Measurements from ENCODE around the gene IL1RL1. TPM values are rescaled to one million over a fixed set of nuclear protein-coding genes. Genes with fewer than 3 reads are reported as not detected.

IL1RL1 gene
- polyA plus RNA-seq, 5 donors, result 0.14 to 0.28 (median 0.23) TPM

DNA sequence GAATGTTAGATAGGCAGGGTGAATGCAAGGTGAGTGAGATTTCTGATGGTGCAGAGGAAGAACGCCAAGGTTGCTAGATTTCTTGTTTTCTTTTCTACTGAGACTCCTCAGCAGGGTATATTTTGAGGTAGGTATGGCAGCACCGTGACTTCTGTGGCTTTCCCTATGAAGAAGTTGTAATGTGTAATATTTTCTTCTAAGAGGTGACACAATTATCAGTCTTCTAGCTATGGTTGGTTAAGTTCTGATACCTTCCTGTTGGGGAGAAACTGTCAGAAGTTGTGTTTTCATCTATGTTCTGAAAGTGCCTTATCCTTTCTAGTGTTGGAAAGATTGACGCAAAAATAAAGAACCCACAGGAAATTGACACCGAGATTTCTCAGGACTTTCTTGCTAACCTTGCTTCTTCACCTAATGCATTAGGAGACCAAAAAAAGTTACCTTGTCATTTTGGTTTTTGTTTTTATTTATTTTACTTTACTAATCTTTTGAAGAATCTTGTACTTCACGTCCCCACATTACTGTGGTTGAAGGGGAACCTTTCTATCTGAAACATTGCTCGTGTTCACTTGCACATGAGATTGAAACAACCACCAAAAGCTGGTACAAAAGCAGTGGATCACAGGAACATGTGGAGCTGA is 56.1 kb downstream of the IL1RL1 start:
- DNase-seq, result no peak

DNA sequence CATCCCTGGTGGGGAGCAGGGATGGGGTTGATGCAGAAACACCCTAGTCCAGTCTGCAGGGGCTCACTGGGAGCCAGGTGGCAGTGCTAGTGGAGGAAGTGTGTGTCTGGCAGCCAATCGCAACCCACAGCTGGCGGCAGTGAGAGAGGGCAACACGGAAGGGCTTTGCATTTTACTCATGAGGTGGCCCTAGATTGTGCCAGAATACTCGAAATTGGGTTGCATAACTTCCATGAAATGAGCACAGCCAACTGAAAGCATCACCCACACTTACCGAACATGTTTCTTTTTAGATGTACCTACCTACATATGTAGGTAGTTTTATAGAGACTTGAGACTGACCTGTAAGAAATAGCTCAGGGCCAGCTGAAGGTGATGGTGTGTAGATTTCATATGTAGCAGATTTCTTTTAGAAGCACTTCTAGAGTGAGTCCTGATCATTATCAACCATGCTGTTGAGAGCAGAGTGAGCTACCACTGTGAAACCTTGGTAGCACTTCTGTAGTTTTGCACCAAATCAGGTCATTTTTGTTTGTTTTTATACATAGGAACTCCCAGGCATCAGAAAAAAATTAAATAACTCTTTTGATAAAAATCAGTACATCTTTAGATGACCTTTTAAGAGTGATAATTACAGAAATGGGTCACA is 57.2 kb downstream of the IL1RL1 start:
- no peak for DNase-seq

DNA sequence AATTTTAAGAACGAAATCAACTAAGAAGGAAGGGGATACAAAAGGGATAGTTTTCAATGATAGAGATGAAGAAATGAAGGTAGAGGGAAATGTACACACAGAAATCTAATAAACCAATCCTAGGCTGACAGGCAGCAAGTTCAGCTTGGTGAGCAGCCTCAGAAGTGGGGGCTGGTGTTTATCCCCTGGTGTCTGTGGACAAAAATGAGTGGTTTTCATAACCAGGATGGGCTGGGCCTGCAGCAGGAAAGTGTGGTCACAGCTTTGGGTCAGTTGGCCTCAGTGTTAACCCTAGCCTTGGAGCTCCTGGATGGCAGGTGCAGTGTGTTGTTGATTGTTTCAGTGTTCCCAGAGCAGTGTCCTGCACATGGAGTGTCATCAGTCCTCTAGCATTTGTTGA is 58.5 kb downstream of the IL1RL1 start:
- no peak for DNase-seq

DNA sequence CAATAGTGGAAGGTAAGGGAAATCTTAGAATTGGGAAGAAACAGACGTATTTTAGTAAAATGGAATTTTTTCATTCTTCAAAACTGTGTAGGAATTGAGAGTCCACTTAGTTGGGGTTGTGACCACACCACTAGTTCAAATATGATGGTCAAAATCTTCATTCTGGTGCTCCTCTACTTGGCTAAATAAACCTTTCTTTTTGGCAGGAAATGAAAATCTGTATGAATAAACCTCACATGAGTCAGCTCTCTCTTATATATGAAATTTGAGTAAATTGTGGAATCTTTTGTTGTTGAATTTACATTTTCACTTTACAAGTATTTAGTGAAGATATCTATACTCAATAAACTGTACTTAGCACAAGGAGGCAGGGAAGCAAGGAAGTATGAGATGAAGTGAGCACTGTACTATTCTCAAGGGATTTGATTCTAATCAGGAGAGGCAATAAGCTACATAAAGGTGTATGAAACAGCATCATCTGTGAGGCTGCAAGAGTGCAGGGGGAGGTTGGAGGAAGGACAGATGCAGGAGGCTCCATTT is 64.8 kb downstream of the IL1RL1 start:
- DNase-seq, result no peak

DNA sequence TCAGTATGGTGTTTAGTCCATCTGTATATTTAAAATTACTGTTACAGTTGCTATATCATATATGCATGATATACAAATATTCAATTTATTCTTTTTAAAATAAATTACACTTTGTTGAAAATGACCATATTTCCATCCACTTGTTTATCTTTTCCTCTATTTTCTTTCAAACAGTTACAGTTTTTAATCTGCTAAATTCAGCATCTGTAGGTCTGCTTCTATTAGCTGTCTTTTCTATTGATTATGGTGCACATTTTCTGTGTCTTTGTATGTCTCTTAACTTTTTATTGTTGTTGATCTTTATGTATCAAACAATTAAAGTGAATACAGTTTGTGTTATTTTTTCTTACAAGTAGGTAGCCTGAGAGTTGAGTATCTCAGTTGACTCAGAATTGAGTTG is 72.4 kb downstream of the IL1RL1 start:
- DNase-seq, result no peak

DNA sequence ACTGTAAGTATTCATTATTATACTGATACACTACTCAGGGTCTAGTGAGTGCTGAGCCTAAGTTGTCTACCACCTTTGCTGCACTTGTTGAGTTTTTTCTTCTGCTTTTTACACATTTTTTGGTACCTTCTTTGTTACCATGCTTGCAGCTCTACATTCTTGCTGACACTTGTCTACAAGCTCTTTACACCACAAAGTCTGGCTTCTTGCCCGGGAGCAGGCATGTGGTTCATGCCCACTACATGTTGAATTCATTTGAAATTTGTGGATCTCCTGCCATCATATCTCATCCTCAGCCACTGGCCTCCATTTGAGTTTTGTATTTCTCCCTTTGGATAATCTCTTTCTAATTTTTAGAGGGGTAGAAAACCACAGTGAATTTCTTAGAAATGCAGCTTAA is 74.2 kb downstream of the IL1RL1 start:
- DNase-seq, result peak; percentile 2 to 13

DNA sequence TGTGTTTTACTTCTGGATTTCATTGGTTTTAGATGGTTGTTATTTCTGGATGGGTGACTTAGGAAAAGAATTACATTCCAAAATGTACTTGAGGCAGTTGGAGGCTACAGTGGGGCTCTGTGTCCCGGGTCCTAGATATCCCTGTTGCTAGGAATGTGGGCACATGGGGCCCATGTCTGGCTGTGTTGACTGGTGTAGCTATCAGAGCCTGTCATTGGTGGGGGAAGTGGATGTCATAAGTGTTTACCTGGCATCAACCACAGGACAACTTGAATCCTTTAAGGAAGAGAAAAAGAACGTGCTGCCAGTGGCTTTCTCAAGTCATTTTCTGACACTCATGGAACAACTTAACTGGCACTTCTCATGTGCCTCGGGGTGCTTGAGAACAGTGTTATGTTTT is 74.6 kb downstream of the IL1RL1 start:
- no peak for DNase-seq

DNA sequence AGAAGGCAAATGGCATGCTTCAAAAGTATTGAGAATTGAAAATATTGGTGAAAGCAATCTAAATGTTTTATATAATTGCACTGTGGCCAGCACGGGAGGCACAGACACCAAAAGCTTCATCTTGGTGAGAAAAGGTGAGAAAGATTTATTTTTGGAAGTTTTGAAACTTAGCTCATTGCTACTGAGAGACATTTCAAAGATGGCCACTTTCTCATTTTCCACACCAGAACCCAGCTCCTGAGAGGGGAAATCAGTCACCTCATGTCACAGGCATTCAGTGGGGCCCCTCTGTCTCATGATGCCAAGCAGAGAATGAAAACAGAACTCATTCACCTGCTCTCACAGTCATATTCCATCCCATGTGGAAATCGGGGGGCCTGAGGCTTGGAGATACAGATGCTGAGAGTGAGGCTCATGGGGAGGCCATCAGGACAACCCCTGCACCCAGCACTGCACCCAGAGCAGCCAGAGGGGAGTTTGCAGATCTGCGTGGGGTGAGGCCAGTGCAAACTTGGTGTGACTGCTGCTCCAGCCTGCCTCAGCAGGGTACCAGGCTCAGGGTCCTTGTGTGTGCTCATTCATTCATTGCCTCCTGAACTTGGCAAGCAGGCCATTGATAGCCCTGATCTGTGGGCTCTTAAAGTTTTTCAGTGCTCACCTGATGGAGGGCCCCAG is 75.6 kb downstream of the IL1RL1 start:
- DNase-seq, result no peak

DNA sequence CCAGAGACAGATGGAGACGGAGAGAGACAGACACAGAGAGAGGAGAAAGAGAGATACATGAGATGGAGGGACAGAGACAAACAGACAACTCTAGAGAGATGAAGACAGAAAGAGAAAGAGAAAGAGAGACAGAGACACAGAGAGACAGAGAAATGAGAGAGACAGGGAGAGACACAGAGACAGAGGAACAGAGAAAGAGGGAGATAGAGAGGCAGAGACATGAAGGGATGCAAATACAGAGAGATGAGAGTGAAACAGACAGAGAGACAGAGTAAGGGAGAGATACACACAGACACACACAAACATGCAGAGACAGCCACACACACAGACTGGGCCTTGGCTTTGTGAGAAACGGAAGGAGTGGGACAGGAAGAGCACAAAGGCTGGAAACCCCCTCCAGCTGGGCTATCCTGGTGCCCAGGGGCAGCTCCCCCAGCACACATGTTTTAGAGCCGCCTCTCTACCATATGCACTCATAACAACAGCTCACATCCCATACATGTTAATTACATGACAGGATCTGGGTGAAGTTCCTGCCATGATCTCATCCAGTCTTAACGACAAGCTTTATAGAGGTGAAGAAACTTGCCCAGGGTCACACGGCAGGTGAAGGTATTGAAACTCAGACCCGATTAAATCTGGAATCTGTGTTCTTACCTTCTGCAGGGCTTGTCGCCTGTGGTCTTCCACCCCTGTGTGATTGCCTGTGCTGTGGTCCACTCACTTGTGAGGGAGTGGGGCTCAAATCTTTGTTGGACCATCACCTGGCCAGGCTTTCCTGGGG is 76.6 kb downstream of the IL1RL1 start:
- DNase-seq, result no peak

DNA sequence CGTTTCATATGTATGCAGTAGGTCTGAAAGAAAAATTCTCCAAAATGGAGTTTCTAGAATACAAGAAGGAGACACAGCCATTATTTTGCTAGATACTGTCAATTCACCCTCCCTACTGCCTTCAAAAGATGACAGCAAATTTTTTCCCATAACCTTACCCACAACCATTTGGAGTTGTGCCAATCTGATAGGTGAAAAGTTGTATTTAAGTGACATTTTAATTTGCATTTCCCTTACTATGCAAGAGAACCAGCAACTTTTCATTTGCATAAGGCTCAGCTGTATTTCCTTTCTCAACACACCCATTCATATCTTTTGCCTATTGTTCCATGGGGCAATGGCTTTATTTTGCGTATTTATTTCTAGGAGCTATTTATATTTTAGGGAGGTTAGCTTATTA is 80.2 kb downstream of the IL1RL1 start:
- no peak for DNase-seq

DNA sequence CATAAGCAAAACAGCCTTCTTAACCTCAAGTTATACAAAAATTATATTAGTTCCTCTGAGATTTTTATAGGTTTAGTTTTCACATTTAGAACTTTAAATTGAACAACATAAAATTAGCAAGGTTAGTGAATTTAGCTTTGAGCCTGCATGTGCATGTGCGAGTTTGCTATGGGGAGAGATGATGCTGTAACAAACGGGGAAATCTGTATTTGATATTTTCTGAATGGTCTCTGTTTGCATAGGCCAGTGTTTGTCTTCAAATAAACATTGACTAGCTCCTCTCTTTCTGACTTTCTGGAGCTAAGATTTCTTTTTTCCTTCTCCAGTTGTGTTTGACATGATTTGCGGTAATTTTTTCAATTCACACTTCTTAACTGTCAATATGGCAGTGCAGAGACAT is 80.7 kb downstream of the IL1RL1 start:
- DNase-seq, result no peak

DNA sequence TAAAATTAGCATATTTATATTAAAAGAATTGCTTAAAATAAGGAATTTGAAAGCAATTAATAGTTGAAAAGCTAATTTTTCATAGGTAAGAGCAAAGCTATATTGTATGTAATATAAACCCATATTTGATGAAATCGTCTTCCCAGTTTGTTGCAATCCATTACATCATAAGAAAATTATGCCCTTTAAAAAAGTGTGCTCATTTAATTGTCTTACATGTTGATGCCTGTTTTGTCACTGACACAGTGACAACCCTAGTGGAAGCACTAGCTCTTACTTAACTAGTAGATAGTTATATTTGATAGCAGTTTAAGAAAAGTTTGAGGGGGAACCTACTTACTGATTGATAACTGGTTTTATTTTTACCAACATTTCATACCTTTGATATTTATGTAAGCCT is 81.6 kb downstream of the IL1RL1 start:
- no peak for DNase-seq

DNA sequence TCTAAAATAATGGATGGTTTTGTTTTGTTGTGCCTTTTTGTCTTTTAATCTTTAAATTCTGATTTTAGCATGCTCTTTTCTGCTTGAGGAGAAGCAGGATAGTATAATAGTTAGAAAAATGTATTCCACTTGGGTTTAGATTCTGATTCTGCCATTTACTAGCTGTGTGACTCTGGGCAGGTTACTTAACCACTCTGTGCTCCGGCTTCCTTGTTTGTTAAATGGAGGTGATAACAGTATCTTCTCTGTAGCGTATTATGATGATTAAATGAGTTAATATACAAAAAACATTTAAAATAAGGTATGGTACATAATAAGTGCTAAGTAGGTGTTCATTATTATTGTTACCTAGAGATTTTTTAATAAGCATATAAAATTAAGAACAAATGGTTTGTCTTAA is 84.6 kb downstream of the IL1RL1 start:
- DNase-seq, result no peak

DNA sequence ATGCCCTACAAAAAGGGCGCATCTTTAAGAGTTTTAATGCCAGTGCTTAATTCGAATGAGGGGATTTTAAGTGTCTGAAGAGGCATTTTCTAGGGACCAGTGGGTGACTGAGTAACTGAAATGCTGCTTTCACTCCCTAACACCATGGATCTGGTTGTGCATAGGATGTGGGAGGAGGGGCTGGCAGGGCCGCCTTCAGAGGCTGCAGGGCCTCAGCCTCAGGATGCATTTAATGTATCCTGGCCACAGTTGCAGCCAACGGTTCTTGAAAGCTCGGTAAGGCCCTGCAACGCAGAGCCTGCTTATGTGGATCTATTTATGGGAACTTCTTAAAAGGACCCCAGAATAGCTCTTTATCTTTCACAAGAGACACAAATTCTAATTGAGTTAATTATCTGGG is 85.8 kb downstream of the IL1RL1 start:
- no peak for DNase-seq

DNA sequence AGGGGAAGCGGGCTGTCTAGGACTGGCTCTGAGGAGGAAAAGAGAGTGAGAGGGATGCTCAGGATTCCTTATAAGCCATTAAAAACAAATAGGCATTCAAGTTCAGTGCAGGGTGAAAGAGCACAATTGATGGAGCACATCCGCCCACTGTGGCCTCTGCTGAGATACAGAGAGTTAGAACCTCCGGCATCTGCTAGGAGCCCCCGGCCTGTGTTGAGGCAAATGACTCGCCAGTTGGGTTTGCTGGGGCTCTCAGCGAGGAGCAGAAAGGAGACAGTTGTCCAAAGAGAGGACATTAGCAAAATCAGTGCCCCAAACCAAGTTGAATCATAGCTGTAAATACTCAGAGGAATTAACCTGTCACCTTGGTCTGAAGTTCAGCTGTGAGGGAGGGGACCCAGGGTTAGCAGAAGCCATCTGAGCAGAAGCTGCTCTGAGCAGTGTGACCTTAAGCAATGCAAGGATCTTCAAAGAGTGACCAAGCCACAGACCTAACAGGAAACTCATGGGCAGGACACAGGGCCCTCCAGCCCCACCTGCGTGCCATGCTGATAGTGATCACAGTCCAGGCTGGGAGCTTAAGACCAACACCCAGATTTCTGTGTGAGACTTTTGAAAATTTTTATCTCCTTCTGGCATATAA is 88.3 kb downstream of the IL1RL1 start:
- DNase-seq, result no peak

DNA sequence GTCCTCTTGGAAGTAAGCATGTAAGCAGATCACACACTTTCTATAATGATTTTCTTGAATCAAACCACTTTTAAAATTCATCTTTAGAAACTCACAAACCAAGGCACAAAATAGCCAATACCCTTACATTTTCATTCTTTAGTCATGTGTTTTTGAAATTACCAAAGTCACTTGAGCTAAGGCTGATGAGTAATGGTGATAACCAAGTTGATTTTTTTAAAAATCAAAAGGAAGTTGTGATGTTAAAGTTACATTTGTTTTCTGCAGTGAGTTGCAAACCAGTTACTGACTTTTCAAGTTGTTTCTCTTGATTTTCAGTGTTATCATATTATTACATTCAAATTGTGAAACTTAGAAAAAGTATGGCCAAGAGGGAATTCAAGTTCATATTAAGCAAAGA is 90.1 kb downstream of the IL1RL1 start:
- DNase-seq, result no peak

Other genes starting within 250 kb of the IL1RL1 start
- 100 to 1,000 TPM in 4 of 5 donors, 10 to 100 TPM in 1; 82.9 to 144 (median 115) TPM for gene IL1R1, start 168.8 kb upstream of the IL1RL1 start, polyA plus RNA-seq (ENCODE audit: insufficient read depth in 1 of 5, insufficient read length in 5 of 5, low replicate concordance in 1 of 5)
- gene IL1RL2, start 124.5 kb upstream of the IL1RL1 start, polyA plus RNA-seq (ENCODE audit: insufficient read depth in 1 of 5, insufficient read length in 5 of 5, low replicate concordance in 1 of 5), result 1 to 10 TPM in 4 of 5 donors, under 1 TPM in 1; 0.96 to 1.8 (median 1.3) TPM
- 1 to 10 TPM; 2.2 to 5.6 (median 4.0) TPM for gene IL18R1, start 44.2 kb downstream of the IL1RL1 start, polyA plus RNA-seq (ENCODE audit: insufficient read depth in 1 of 5, insufficient read length in 5 of 5, low replicate concordance in 1 of 5)
- gene IL18RAP, start 111.6 kb downstream of the IL1RL1 start, polyA plus RNA-seq (ENCODE audit: insufficient read depth in 1 of 5, insufficient read length in 5 of 5, low replicate concordance in 1 of 5), result 1 to 10 TPM in 3 of 5 donors, under 1 TPM in 2; 0.68 to 1.6 (median 1.2) TPM
- under 1 TPM in 1 of 5 donors, not detected in 4; 0.03 TPM for gene SLC9A4, start 161.7 kb downstream of the IL1RL1 start, polyA plus RNA-seq (ENCODE audit: insufficient read depth in 1 of 5, insufficient read length in 5 of 5, low replicate concordance in 1 of 5)